ENCODE data around the gene DIO3.
"Not testable (repeated sequence)": the region's sequence is repeated elsewhere in the genome, so short reads cannot be mapped to it uniquely, and the experiment has no call there.

Gene DIO3

GRCh38 chr14:101542391-101542790 is 18.9 kb upstream of the DIO3 start:
- ATAC-seq (no peak), DNase-seq (no peak)

- ATAC-seq, result no peak
- DNase-seq, result no peak
Measured at GRCh38 chr14:101543814-101544213, 17.5 kb upstream of the DIO3 start.

- ATAC-seq, result no peak
- DNase-seq, result no peak
Measured at GRCh38 chr14:101544550-101544949, 16.7 kb upstream of the DIO3 start.

GRCh38 chr14:101546706-101547105 is 14.6 kb upstream of the DIO3 start:
- DNase-seq, result no peak
- no peak for ATAC-seq

- DNase-seq, result no peak
- no peak for ATAC-seq
Measured at GRCh38 chr14:101547107-101547738, 14.1 kb upstream of the DIO3 start.

- ATAC-seq, result no peak
- no peak for DNase-seq
Measured at GRCh38 chr14:101547961-101548669, 13.2 kb upstream of the DIO3 start.

- no peak for DNase-seq
- ATAC-seq, result no peak
Measured at GRCh38 chr14:101548710-101549109, 12.6 kb upstream of the DIO3 start.

GRCh38 chr14:101549154-101549553 is 12.1 kb upstream of the DIO3 start:
- no peak for DNase-seq
- ATAC-seq, result no peak

GRCh38 chr14:101550202-101550912 is 10.9 kb upstream of the DIO3 start:
- ATAC-seq, DNase-seq: not testable (repeated sequence)

GRCh38 chr14:101551729-101552595 is 9.3 kb upstream of the DIO3 start:
- ATAC-seq, result no peak
- DNase-seq, result no peak

- DNase-seq, result no peak
- no peak for ATAC-seq
Measured at GRCh38 chr14:101552786-101553231, 8.5 kb upstream of the DIO3 start.

GRCh38 chr14:101553393-101553792 is 7.9 kb upstream of the DIO3 start:
- ATAC-seq (no peak), DNase-seq (no peak)

- no peak for DNase-seq
- ATAC-seq, result no peak
Measured at GRCh38 chr14:101553931-101554330, 7.4 kb upstream of the DIO3 start.

- DNase-seq, result no peak
- ATAC-seq, result no peak
Measured at GRCh38 chr14:101554991-101555668, 6.2 kb upstream of the DIO3 start.

GRCh38 chr14:101555669-101556043 is 5.6 kb upstream of the DIO3 start:
- not testable (repeated sequence) for DNase-seq, ATAC-seq

GRCh38 chr14:101556131-101556530 is 5.2 kb upstream of the DIO3 start:
- ATAC-seq (no peak), DNase-seq (no peak)

GRCh38 chr14:101556566-101557320 is 4.6 kb upstream of the DIO3 start:
- DNase-seq (no peak), ATAC-seq (no peak)

- DNase-seq, result no peak
- no peak for ATAC-seq
Measured at GRCh38 chr14:101557321-101557695, 4.0 kb upstream of the DIO3 start.

GRCh38 chr14:101557811-101558738 is 3.2 kb upstream of the DIO3 start:
- ATAC-seq (no peak), DNase-seq (no peak)

GRCh38 chr14:101558739-101559240 is 2.5 kb upstream of the DIO3 start:
- DNase-seq (no peak), ATAC-seq (no peak)
